Glomerular endothelial cell (primary cell): ENCODE data around the gene RGS16. TPM values are rescaled to one million over a fixed set of nuclear protein-coding genes. Genes with fewer than 3 reads are reported as not detected.
"Not testable (repeated sequence)": the region's sequence is repeated elsewhere in the genome, so short reads cannot be mapped to it uniquely, and the experiment has no call there.

Source experiments
- DNase-seq: peaks from one replicate; pipeline ENCODE4 v3.0.0-alpha.2; 2011; ENCODE audit warnings: low read depth, low spot score; ENCODE audit errors: extremely low read depth
- total RNA-seq: library from RNA; depleted of rRNA; stranded (reverse); fragments of >200 nt; gene quantifications from 2 replicates; pipeline ENCODE4 v1.2.3, GENCODE V29; 2015

Gene RGS16, protein sequence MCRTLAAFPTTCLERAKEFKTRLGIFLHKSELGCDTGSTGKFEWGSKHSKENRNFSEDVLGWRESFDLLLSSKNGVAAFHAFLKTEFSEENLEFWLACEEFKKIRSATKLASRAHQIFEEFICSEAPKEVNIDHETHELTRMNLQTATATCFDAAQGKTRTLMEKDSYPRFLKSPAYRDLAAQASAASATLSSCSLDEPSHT
- total RNA-seq: 1.0 and 2.2 TPM in 2 replicates

DNA sequence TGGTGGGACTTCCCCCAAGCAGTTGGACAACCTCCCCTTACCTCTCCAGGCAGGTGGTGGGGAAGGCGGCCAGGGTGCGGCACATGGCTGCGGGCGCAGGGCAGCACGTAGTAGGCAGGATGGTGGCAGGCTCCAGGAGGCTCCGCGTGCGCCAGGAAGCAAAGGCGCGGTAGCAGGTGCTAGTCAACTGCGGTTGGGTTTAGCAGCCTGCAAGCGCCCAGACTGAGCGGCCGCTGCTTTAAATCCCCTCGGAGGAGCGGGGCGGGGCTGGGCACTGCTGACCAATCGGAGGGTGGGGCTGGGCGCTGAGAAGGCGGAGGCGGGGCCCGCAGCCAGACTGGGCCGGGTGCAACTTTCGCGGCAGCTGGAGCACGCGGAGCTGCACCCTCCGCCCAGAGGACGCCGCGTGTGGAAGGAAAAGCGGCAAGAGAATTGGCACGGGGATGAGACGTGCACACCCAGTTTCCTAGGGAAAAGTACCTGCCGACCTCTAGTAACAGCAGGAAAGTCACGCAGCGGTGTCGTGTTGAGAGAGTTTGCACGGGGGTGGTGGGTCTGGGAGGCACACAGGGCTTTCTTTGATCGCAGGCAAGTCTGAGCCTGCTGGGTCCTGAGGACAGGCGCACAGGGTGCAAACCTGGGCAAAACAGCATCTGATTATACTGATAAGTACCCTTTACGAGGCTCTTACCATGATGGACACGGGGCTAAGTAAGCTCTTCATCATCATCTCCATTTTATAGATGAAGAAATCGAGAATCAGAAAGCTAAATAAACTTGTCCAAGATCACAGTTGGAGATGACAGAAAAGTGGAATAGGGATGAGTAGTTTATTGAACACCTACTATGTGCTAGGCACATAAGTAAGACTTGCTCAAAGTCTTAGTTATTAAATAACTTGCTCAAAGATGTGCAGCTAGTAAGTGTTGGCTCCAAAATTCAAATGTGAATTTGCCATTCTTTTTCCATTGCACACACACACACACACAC, at the start of gene RGS16:
TSS of gene RGS16 (minus strand) at position 215 of the 990 bp plus-strand sequence. CDS start at position 85, 130 bp downstream.
- no peak for DNase-seq

DNA sequence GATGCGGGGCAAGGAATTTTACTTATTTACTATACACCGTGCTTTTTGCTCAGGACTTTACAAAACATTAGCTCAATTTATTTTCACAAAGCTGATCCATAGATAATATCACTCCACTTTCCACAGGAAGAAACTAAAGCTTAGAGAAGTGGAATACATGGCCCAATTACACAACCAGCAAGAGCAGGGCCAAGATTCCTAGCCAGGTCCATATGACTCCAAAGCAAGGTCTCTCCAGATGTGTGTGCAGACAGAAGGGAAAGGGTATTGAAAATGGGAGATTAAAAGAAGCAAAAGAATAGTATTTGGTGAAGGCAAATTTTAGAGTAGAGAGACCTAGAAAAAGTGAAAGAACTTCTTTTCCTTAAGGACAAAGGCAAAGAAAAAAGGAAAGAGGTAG, 49.8 kb upstream of the RGS16 start:
- DNase-seq: no peak

DNA sequence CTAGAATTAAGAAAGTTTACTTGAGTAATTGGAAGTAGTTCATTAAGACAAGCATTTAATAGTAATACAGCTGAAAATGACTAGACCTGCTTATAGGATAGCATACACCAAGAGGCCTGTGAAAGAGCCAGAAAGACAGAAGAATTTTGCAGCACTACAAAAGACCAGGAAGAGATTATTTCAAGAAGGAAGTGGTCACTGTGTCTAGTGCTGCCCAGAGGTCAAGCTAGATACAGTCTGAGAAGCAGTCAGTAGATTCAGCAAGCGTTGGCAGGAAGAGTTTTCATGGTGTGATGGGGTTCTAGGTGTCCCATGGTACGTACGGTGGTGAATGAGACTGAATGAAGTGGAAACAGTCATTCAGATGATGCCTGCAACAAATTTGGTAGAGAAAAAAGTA, 48.7 kb upstream of the RGS16 start:
- DNase-seq: no peak

DNA sequence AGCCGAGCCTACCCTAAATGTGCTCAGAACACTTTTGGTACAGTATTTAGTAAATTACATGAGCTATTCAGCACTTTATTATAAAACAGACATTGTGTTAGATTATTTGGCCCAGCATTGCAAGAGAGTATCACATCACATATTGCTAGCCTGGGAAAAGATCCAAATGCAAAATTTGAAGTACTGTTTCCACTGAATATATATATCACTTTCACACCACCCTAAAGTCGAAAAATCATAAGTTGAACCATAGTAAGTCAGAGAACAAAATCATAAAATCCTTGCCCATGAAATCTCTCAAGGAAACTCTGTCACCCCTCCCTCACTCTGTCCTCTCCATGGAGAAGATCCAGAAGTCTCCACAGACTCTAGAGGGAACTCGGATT, 47.1 kb upstream of the RGS16 start:
- DNase-seq: no peak

DNA sequence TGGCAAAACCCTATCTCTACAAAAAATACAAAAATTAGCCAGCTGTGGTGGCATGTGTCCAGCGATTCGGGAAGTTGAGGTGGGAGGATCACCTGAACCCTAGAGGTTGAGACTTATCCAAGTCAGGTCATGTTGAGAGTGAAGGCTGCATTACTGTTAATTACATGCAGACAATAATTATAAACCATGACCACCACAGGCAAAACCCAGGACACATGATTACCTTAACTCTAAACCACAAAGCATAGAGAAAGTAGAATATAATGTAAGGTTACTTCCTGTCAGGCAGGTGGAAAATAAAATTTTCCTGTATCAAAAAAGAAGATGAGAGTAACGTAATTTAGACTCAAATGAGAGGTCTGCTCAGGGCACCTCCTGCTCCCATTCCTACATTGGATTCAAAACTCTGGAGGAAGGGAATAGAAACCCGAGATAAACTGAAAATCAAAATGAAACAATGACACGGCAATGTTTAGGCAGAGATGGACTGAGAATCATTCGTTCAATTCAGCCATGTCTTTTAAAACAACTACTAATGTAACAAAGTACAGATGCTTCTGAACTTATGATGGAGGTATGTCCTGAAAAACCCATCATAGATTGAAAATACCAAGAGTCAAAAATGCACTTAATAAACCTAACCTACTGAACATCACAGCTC, 46.6 kb upstream of the RGS16 start:
- no peak for DNase-seq

DNA sequence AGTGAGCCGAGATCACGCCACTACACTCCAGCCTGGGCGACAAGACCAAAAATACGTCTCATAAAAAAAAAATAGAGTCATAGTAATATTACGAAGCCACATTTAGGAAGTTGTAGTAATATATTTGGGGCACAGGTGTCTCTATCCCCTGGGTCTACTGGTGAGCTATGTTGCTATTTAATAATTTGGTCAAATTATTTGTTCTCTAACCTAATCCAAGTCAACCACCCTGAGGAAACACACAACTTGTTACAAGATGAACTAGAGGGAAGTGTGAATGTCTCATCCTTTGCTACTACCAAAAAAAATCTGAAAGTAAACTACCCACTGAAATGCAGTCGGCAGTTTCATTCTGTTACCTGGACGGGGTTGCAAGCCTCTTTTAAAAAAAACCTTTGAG, 44.9 kb upstream of the RGS16 start:
- DNase-seq: no peak

DNA sequence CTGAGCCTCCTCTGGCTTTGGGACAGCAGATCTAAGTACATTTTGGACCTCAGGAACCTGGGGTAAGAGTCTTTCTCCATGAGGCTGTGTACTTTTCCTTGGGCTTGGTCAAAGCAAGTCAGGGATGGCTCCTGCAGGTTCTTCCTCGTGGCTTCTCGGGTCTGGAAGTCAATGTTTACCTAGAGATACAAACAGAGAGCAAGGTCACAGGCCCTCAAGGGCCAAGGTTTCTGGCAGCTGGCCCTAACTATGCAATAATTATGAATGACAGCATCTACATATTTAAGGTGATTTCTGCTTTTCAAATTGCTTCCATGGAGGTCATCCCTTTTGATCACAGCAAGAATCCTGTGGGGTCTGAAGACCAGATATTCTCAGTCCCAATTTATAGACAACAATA, 42.5 kb upstream of the RGS16 start:
- no peak for DNase-seq

DNA sequence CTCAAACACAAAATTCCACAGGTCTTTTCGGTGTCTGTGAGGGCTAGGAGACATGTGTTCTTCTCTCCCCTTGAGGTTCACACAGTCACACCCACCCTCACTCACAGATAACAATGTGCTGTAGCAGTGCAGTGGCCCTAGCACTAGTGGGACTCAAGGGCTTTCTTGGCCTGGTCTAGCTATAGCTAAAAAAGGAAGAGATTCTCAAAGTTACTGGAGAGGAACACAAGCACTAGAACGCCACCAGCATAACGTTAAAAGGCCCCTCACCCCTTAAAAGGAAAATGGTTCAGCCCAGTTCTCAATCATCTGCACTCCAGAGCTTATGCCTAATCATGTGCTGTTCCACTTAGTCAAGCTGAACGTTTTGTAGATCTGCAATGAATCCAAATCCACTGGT, 40.7 kb upstream of the RGS16 start:
- DNase-seq: no peak

DNA sequence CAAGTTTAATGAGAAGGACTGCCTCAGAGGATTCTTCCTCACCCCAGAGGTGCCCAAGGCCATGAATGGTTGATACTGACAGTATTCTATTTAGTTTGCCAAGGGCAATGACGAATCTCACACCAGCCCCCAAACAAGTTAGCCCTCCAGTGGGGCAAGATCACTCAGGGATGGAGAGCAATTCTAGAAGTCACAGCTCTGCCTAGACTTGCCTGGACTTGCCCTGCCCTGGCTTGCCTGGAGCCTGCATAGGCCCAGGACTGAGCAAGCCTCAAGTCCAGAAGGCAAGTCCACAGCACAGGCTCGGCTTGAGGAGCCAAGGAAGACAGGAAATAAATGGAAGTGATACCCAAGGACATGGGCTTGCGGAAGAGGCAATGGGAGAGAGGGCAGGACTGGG, 39.5 kb upstream of the RGS16 start:
- DNase-seq: no peak

DNA sequence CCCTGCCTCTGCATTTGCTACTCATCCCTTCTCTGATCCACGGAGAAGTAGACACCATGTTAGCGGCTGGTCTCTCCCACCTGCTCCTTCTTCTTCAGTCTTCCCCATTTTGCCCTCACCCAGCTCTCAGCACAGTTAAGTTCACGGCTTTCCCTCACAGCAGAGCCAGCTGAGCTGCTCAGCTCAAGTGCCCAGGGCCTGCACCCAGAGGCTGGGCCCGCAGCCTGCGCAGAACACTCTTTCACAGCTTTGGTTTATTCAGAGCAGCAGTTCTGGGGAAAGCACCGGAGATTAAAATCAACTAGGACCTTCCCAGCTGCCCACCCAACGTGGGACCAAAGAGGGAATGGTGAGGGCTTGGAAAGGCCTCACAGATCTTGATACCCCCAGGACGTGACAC, 38.3 kb upstream of the RGS16 start:
- no peak for DNase-seq

DNA sequence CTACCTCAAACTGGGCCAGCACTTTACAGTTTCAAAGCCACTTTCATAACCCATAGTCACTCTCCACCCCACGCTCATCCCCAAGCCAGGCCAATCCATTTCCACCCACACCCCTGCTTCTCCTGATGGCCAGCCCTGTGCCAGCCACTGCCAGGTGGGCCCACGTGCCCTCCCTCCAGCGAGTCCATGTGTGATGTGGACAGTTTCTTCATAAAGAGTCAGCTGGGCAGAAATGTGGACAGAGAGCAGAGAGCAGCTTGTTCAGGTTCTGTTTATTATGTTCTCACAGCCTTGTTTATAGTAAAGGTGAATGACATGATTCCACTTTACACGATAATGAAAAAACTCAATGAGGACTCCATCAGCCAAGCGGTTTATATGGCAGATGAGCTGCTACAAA, 37.4 kb upstream of the RGS16 start:
- DNase-seq: no peak

DNA sequence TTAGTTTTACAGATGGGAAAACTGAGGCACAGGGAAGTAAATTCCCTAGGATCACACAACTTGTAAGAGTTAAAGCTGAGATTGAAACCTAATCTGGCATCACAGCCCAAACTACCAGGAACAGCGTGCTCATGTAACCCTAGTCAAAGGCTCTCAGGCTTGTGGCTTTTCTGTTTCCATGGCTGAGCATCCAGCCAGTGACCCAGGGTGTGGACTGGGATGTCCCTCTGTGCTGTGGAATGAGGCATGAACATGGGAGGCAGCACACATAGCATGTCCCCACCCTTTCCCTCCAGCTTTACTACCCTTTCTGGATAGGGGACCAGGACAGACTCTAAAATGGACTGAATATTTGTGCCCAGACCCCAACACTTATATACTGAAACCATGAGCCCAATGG, 35.1 kb upstream of the RGS16 start:
- no peak for DNase-seq

DNA sequence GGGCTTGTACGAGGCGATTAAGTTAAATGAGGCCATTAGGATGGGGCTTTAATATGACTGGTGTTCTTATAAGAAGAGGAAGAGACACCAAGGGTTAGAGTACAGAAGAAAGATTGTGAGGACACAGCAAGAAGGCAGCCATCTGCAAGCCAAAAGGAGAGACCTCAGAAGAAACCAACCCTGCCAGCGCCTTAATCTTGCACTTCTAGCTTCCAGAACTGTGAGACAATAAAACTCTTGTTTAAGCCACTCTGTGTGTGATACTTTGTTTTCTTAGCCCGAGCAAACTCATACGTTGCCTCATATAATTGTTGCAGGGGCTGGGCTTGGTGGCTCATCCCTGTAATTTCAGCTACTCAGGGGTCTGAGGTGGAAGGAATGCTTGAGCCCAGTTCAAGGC, 33.6 kb upstream of the RGS16 start:
- DNase-seq: no peak

DNA sequence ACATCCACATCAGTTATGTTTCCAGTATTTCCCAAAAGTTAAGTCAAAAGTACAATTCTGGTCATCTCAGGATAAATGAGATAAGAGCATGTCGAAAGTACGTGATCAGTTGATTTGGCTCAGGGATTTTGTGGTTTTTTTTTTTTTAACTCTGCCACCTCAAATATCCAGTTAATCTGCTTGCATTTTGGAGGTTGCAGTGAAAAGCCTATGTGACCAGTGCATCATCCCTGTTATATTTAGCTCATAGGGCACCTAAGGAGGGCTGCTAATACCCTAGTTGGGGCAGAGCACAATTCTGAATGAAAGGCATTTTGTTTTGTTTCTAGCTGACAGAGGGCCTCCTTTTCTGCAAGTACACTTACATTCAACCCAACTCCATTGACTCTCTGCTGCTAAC, 31.7 kb upstream of the RGS16 start:
- no peak for DNase-seq

DNA sequence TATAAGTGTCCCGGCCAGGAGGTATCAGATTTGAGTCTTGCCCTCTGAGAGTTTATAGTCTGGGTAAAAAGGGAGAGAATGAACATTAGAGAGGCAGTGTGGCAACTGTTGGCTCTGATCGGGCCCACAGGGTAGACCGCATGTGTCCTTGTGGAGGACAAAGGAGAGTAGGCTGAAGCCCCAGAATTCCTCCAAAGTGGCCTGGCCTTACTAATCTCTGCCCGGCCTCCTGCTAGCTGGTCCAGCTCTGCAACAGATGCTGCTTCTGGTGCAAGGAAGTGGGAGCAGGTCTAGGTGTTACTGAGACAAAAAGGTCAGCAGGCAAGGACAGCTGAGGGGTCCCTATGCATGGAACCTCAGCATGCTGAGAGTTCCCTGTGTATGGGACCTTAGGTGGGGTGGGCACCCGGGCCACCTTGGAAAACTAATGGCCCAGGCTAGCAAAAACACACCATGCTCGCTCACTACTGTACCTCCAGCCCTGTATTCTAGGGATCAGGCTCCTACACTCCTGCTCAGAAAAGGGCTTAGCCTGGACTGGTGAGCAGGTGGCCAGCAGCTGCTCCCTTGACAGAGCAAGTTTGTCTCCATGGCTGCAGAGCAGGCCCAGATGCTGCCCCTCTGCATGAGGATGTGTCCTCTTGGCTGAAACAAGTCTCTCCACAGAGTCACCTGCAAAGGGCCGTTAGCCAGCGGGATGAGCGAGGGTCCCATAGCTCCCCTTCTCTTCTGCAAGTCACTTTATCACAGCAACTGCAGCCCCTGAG, 30.3 kb upstream of the RGS16 start:
- DNase-seq: no peak

DNA sequence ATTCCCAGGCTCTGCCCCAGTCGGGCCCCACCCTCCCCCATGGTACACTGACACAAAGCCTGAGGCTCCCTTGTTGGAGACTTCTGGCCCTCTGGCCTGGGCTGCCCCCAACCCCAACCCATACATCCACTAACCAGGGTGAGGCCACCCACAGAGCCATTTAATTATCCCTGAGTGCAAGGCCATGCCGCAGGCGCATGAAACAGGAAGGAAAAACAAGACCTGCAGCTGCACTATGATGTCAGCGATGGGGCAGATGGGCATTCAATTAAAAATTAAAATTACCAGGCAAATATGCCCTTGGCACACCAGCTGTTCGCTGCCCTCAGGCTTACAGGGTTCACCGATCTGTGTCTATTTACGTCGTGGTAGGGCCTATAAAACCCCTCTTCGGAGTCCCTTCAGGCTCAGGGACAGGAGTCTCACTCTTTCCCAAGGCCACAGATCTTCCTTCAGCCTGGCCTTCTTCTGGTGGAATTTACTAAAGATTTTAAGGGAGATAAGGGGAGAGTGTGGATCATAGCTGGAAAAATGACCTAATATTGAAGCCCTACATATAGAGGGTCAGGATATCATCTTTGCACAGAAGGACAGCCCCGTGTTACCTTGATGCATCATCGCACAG, 29.6 kb upstream of the RGS16 start:
- DNase-seq: no peak

DNA sequence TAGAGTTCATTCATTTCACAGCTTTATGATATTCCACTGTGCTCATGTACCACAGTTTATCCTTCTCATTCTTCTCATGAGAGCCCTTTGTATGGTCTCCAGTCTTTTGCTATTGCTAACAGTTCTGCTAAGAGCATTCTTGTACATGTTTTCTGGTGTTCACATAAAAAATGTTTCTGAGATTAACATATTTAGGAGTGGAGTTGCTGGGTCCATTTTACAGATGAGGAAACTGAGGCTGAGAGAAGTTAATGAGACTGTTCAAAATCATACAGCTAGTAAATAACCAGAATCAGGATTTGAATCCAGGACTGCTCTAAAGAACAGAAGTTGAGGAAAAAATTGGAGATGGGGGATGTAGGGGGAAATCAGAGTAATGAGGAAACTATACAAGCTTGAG, 28.8 kb upstream of the RGS16 start:
- no peak for DNase-seq

DNA sequence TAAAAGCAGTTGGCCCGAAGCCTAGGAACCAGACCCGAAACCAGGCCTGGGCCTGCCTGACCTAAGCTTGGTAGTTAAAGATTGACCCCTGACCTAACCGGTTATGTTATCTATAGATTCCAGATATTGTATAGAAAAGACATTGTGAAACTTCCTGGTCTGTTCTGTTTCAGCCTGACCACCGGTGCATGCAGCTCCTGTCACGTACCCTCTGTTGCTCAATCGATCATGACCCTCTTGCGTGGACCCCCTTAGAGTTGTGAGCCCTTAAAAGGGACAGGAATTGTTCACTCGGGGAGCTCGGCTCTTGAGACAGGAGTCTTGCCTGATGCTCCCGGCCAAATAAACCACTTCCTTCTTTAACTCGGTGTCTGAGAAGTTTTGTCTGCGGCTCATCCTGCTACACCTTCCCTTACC, 28.3 kb upstream of the RGS16 start:
- not testable (repeated sequence) for DNase-seq

DNA sequence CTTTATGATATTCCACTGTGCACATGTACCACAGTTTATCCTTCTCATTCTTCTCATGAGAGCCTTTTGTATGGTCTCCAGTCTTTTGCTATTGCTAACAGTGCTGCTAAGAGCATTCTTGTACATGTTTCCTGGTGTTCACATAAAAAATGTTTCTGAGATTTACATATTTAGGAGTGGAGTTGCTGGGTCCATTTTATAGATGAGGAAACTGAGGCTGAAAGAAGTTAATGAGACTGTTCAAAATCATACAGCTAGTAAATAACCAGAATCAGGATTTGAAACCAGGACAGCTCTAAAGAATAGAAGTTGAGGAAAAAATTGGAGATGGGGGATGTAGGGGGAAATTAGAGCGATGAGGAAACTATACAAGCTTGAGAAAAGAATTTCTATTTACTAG, 27.8 kb upstream of the RGS16 start:
- DNase-seq: no peak

DNA sequence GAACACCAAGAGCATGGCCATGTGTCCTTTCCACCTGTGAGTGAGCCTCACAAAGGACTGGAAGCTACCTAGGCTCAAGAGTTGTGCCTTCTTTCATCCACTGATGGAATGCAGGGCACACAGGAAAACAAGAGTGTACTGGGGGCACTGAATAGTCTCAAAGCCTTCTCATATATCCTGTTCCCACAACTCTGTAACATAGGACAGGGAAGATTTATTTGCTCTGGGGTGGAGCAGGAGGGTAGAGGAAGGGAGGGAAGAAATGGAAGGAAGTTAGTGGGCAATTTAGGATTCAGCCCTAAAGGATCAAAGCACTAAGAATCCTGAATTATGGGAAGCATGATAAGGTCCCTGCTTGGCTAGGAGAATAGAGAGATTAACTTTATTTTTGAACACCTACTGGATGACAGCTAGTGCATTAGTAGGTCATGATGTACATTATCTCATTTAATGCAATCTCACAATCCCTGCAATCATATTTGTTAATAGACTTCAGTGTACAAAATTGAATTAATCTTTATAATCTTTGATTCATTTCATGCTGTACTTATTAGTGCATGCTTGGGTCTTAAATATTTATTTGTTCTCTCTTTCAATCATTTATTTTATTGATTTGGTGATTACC, 27.0 kb upstream of the RGS16 start:
- DNase-seq: no peak
